Vagina (tissue), 2 donors: Measurements from ENCODE around the gene PLET1.
A peak's percentile ranks its signal among the peaks of the same experiment; 100 is the strongest.

ENCODE experiments used
- CTCF ChIP-seq, 3 experiments: fragments of 450-650 bp in 2 of 3; fragments of 200-600 bp in 1 of 3; sonication (generic) in 1 of 3; IDR thresholded peaks; one replicate each; pipeline ENCODE4 v1.5.1; 2017 to 2019; ENCODE audit warnings: antibody characterized with exemption in 3 of 3, mild to moderate bottlenecking in 2 of 3, moderate library complexity in 2 of 3
- POLR2A ChIP-seq, 2 donors: fragments of 450-650 bp; IDR thresholded peaks; one replicate each; pipeline ENCODE4 v1.6.1; 2017; ENCODE audit warnings: antibody characterized with exemption in 2 of 2, mild to moderate bottlenecking in 2 of 2, moderate library complexity in 2 of 2
- POLR2AphosphoS5 ChIP-seq, 2 donors: sonication (generic); formaldehyde crosslinking; IDR thresholded peaks; one replicate each; pipeline ENCODE4 v1.9.0; 2017; ENCODE audit warnings: antibody characterized with exemption in 2 of 2, mild to moderate bottlenecking in 2 of 2, low read depth in 1 of 2; ENCODE audit not compliant: insufficient read depth in 1 of 2

GRCh38 chr11:112280268-112281126, 19.8 kb upstream of the PLET1 start:
- peak; percentile 16 to 80 (median 46) for TF ChIP-seq CTCF (IDR thresholded peaks at IDR 0.05)
- no peak for TF ChIP-seq POLR2AphosphoS5 (IDR thresholded peaks at IDR 0.05; ENCODE audit: insufficient read depth in 1 of 2, low read depth in 1 of 2)
- no peak for TF ChIP-seq POLR2A (IDR thresholded peaks at IDR 0.05)
